Suppressor macrophage treated with lipopolysaccharide for 4 hours (primary cell): ENCODE results near the gene USP53.
"Not testable (repeated sequence)": the region's sequence is repeated elsewhere in the genome, so short reads cannot be mapped to it uniquely, and the experiment has no call there.

Source experiments
- DNase-seq: peaks from one replicate; pipeline ENCODE4 v3.0.0-alpha.2; 2020

Gene USP53

DNA sequence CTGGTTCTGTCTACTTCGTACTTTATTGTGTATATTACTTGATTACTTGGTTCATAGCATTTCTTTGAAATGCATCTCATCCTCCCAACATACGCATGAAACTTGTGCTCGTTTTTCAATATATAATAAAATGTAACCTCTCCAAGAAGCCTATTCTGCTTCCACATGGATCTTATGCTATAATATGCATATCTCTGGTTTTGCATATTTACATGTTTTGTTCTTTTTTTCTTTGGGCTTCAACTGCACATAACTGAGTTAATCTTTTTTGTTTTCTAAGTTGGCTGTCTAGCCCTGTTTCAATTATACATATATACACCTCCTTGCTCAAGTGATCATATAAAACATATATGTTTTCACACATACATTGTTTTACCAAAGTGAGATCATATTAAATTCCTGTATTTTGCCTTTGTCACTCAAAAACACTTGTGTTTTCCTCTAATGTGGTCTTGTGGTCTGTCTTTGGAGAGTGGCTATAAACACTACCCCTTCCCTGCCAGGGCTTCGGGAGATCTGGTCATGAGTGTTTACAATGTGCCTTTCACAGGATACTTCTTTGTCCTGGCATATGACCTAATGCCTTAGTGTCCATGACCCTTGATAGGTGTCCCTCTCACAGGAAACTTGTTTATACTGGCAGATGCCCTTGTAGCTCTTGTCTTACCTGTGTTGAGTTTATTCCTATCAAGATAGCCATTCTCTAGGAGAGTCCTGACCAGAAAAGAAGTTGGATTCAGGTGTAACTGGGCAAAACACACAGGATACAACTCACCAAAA is 17.6 kb downstream of the USP53 start:
- no peak for DNase-seq

DNA sequence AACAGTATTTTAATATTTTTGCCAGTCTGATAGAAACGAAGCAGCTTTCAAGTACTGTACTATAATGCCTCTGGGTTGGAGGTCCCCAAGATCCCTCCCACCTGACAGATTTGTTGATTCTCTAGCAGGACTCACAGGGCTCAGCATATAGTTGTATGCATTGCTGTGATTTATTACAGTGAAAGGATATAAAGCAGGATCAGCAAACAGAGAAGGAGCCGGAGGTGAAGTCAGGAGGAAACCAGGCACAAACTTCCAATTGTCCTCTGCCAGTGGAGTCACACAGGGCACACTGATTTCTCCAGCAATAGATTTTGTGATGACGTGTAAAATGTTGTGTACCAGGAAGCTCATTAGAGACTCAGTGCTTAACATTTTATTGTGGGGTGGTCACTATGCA is 19.0 kb downstream of the USP53 start:
- no peak for DNase-seq

DNA sequence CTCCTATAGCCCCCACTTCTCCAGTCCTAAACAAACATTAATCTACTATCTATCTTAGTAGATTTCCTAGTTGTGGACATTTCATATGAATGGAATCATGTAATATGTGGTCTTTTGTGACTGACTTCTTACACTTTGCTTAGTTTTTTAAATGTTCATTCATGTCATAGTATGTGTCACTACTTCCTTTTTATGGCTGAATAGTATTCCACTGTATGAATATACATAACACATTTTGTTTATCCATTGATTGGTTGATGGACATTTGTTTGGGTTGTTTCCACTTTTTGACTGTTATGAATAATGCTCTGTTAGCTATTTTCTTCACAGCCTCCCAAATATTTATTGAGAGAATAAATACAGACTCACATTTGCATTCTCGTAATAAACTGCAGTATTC is 19.8 kb downstream of the USP53 start:
- no peak for DNase-seq

DNA sequence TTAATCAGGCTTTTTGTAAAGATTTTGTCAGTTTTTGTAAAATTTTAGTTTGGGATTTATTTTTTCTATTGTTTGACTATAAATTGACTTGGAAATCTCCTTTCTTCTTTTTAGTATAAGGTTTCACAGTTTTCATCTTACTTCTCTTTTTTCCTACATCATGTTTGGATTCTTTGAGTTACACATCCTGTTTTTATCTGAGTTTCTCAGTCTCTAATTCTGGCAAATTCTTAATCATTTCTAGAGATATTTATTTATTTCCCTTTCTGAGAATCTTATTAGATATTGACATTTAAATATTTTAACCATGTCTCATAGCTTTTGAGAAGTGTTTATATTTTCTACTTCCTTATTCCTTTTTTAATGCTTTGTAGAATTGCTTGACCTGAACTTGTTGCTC is 20.7 kb downstream of the USP53 start:
- DNase-seq, result peak; percentile 47

DNA sequence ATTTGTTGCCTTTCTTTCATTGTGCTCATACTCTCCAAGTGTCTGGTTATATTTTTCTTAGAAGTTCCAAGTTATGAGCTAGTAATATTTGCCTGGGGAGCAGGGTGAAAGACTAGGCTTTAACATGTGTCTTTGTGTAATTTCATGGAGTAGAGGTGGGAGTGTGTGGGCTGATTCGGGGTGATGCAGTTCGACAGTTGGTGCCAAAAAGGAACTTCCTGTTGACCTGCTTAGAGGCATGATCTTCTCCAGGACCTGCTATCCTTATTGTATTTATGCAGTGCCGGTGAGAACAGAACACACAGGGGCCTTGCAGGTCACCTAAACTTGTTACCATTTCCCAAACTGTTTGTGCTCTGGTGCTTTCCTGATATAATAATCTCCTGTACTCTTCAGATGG is 21.2 kb downstream of the USP53 start:
- no peak for DNase-seq

DNA sequence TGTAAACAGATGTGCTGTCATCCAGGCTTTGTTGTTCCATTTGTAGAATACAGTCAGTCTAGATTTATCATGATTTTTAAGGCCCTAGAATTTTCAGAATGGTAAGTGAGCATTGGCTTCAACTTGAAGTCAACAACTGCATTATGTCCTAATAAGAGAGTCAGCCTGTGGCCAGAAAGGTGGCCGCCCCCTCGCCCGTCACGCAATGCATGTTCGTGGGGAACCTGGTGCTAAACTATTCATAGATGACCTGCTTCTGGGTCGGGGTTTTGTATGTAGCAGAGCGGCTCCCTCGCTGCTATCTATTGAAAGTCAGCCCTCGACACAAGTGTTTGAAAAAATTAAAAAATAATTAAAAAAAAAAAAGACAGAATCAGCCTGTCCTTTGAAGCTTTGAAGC is 24.7 kb downstream of the USP53 start:
- no peak for DNase-seq

DNA sequence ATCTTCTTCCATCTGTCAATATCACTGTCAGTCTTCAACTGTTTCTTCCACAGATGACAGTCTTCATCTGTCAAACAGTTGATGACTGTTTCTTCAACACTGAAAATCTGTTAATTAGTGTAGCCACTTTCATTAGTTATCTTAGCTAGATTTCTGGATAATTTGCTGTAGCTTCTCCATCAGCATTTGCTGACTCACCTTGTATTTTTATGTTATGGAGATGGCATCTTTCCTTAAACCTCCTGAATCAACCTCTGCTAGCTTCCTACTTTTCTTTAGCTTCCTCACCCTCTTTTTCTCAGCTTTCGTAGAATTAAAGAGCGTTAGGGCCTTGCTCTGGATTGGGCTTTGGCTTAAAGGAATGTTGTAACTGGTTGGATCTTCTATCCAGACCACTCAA is 25.1 kb downstream of the USP53 start:
- no peak for DNase-seq

DNA sequence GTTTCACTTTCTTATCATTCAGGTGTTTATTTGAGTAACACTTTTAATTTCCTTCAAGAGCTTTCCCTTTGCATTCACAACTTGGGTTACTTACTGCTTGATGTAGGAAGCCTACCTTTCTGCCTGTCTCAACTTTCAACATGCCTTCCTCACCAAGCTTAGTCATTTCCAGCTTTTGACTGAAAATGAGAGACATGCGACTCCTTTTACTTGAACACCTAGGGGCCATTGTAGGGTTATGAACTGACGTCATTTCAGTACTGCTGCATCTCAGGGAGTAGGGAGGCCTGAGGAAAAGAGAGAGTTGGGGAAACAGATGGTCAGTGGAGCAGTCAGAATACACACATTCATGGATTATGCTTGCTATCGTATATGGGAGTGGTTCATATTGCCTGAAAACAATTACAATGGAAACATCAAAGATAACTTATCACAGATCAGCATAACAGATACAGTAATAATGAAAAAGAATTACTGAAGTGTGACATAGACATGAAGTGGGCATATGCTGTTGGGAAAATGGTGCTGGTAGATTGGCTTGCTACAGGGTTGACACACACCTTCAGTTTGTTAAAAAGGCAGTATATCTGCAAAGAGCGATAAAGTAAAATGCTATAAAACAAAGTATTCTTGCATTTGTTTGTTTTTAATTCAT is 25.7 kb downstream of the USP53 start:
- no peak for DNase-seq

DNA sequence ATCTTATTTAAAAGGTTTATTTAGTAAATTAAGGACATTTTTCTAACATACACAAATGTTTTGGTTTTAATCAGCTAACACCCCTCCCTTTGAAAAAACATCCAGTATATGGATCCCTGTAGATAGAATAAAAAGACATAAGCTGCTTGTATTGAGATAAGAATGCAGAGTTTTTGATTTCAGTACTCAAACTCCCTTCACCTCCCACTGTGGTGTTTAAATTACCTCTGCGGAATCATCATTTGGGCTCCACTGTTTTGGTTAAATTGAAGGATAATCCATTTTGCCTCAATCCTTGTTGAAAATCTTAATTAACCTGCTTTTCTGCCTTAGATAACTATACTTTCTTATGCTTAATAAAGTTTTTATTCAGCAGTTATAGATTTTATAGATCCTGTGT is 27.6 kb downstream of the USP53 start:
- DNase-seq, result no peak

DNA sequence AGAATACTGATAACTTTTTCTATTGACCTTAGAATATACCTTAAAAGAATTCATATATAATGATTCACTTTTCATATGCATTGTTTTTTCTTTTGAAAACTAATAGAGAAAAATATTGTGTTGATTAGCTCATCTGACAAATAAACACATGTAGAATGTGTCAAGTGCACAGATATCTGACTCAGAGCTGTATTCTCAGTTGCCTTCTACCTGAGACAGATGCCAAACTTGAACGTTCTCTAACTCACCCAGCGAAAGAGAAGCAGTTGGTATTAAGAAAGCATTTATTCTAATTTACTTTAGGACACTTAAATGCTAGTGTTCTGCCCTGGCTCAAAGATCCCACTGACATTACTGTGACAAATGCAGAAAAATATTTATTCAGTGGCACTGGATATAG is 28.1 kb downstream of the USP53 start:
- no peak for DNase-seq

DNA sequence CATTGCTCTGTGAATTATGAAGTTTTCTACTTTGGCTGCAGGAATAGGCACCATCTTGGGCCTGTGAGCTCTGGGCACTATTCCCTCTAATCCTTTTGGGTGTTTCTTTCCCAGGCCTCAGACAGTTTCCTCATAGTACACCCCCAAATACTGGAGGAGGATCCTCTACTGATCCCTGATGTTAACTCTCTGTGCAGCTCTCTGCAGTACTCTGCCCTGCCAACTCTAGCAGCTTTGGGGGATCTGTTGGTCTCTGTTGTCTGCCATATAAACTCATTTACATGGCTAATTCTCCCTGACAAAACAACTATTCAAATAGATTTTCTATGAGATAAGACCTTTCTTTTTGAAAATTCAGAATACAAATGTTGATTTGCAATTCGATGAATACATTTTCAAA is 29.9 kb downstream of the USP53 start:
- DNase-seq, result no peak

DNA sequence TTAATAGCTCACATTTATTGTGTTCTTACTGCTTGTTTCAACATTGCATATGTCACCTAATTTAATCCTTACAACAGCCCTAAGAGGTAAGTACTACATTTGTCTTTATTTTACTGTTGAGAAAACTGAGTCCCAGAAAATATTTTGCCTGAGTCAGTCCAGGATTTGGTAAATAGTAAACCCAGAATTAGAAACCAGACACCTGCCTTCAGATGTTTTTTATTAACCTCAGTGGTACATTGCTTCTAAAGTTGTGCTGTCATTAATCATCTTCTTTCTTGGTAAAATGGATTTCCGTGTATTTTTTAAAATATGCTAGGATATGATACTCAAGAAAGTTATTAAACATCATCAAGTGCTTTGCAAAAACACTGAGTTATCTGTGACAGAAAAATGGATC is 31.4 kb downstream of the USP53 start:
- DNase-seq, result no peak

DNA sequence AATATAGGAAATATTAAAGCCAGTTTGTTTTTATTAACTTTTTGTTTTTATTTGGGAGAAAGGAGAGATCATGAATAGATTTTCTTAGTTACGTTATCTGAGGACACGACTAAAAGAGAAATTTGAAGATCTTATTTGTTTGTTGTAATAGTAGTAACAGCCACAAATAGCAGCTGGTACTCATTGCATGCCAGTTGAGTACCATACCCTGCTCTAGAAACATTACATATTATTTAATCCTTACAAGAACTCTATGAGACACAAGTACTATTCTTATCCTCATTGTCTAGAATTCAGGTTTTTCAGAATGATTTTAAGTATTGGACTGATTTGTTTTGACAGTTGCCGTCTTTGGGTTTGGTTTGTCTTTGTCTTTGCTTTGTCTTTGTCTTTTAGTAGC is 31.8 kb downstream of the USP53 start:
- DNase-seq, result no peak

DNA sequence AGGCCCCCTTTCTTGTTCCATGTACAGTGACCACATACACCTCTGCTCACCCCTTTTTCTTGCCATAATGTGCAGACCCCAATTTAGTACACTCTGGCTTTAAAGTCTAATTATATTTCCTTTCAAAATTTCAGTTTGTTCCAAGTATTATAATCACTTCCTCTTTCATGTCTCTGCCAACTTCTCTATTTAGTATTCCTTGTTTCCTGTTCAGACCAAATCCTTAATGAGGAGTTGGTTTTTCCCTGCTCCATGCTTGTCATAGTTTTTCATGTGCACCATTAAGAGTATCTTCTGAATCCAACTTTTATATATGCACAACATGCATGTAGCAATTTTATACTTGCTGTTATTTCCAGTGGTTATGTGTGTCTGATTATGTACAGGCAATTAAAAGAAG is 32.3 kb downstream of the USP53 start:
- peak; percentile 53 for DNase-seq

DNA sequence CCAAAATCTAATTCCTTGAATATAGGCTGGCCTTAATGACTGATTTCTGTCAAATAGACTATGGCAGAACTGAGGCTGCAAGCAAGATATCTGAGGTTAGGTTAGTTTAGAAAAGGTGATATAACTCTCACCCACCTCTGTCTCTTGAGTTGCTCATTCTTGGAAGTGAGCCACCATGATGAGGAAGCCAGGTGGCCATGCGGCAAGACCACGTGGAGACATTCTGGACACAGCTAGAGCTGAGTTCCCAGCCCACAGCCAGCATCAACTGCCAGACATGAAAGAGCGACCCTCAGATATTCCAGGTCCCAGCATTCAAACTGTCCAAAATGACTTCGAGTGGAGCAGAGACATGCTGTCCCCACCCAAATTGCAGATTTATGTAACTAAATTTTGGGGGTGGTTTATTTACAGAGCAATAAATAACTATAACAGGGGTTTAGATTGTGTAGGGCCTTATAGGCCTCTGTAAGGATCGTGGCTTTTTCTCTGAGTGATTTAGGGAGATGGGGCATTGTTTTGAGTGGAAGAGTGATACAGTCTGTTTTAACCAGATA is 33.7 kb downstream of the USP53 start:
- DNase-seq, result no peak

DNA sequence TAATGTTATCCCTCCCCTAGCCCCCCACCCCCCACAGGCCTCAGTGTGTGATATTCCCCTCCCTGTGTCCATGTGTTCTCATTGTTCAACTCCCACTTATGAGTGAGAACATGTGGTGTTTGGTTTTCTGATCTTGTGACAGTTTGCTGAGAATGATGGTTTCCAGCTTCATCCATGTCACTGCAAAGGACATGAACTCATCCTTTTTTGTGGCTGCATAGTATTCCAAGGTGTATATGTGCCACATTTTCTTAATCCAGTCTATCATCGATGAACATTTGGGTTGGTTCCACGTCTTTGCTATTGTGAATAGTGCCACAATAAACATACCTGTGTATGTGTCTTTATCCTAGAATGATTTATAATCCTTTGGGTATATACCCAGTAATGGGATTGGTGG is 38.5 kb downstream of the USP53 start:
- DNase-seq, result not testable (repeated sequence)

DNA sequence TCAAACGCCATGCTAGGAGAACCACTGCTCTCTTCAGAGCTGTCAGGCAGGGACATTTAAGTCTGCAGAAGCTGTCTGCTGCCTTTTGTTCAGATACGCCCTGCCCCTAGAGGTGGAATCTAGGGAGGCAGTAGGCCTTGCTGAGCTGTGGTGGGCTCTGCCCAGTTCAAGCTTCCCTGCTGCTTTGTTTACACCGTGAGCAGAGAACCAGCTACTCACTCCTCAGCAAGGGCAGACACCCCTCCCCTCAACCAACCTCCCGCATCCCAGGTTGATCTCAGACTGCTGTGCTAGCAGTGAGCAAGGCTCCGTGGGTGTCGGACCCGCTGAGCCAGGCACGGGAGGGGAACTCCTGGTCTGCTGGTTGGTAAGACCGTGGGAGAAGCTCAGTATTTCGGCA is 42.7 kb downstream of the USP53 start:
- DNase-seq, result not testable (repeated sequence)

DNA sequence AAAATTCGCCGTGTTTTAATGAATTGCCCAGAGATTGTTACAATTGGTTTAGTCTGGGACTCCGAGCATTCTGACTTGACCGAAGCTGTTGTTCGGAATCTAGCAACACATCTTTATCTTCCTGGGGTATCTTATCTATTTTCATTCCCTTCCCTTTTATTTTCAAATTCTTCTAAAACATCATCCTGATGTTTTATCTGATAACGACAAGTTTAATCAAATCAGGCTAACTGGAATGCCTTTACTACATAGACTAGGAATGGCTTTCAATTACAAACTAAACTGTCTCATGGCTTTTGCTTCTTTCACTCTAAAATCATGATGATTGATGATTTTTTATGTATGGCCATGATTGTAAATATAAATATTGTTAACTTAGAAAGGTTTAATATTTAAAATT is 48.0 kb downstream of the USP53 start:
- no peak for DNase-seq

DNA sequence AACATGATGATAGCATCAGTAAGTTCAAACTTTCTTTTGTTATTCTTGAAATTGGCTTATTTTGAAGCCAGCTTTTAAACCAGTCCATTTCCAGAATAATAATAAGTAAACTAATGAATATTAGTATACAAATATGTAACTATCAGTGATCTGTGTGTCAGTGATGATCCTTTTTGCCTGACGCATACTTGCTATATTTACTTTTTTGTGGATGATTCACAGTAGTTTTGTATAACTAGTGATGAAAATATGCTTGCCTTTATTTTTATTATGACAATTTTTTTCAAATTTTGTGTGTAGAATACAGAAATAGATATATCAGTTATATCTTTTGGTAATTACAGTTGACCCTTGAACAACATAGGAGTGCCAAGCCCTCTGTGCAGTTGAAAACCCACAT is 49.5 kb downstream of the USP53 start:
- no peak for DNase-seq

DNA sequence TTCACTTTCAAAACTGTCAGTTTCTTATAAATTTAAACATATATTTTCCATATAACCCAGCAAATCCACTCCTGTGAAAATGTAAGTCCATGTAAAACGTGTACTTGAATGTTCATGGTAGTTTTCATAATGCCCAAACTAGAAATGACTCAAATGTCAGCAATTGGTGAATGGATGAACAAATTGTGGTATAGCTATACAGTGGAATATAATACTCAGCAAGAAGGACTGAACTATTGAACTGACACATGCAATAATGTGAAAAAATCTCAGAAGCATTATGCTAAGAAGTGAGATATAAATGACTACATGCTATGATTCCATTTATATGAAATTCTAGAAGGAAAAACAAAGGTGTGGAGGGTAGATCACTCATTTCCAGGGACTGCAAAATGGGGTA is 52.2 kb downstream of the USP53 start:
- DNase-seq, result no peak

DNA sequence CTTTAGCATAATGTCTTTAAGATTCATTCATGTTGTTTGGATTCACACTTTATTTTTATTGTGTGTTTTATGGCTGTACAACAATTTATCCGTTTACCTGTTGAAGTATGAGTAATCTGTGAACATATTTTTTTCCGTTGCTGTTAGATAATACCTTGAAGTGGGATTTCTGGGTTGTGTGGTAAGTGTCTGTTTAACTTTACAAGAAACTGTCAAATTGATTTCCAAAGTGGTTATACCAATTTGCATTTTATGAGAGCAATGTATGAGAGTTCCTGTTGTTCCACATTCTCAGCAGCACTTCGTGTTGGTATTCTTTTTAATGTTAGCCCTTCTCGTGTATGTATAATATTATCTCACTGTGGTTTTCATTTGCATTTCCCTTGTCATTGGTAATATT is 53.6 kb downstream of the USP53 start:
- no peak for DNase-seq

DNA sequence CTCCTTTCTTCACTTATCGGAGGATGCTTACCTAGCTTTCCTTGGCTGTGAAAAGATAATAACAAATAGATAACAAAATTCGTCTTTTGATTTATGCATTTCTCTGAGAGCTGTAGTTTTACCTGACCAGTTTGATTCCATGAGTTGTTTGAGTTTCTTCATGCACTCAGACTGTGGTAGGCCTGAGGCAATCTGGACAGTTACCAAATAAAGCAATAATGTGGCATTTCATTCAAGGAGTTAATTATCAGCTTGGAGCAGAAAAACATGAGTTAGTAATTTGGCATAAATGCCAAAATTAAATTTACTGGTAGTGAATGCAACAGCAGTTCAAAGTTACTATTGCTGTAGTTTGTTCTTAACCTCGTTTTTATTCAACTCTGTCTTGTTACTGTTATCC is 56.0 kb downstream of the USP53 start:
- DNase-seq, result no peak

DNA sequence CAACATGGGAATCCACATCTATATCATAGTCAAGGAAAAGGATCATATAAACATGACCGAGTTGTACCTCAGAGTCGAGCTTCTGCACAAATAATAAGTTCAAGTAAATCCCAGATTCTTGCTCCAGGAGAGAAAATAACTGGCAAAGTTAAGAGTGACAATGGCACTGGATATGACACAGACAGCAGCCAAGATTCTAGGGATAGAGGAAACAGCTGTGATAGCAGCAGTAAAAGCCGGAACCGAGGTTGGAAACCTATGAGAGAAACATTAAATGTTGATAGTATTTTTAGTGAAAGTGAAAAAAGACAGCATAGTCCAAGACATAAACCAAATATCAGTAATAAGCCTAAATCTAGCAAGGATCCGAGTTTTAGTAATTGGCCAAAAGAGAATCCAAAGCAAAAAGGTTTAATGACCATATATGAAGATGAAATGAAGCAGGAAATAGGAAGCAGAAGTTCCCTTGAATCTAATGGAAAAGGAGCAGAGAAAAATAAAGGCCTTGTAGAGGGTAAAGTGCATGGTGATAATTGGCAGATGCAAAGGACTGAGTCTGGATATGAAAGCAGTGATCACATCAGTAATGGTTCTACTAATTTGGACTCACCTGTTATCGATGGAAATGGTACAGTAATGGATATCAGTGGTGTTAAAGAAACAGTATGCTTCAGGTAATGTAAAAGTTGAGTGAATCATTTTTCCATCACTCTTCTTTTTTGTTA is 59.0 kb downstream of the USP53 start:
- DNase-seq, result no peak

DNA sequence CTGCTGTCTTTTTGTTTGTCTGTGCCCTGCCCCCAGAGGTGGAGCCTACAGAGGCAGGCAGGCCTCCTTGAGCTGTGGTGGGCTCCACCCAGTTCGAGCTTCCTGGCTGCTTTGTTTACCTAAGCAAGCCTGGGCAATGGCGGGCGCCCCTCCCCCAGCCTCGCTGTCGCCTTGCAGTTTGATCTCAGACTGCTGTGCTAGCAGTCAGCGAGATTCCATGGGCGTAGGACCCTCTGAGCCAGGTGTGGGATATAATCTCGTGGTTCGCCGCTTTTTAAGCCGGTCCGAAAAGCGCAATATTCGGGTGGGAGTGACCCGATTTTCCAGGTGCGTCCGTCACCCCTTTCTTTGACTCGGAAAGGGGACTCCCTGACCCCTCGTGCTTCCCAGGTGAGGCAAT is 67.0 kb downstream of the USP53 start:
- not testable (repeated sequence) for DNase-seq
